Astrocyte (in vitro differentiated cells and primary cell): ENCODE data around the gene PAIP2. TPM values are rescaled to one million over a fixed set of nuclear protein-coding genes. Genes with fewer than 3 reads are reported as not detected.

Experiments
- DNase-seq: peaks from one replicate; pipeline ENCODE4 v3.0.0-alpha.2; 2010; ENCODE audit warnings: low read depth
- FAIRE-seq: peaks from 2 replicates; lab custom pipeline; 2011; peaks lifted over from hg19 to GRCh38; lab: Jason Lieb, UNC
- H2AFZ ChIP-seq: 2 replicates; pipeline ENCODE4 v1.6.0; 2012; ENCODE audit warnings: low read depth, low read length, inconsistent platforms
- H3K27ac ChIP-seq: 2 replicates; pipeline ENCODE4 v1.5.1; 2011; ENCODE audit warnings: low read depth, low read length, inconsistent platforms
- H3K27me3 ChIP-seq: 2 replicates; pipeline ENCODE4 v1.6.0; 2011; ENCODE audit warnings: low read length, inconsistent platforms; ENCODE audit not compliant: insufficient read depth
- H3K36me3 ChIP-seq: 2 replicates; pipeline ENCODE4 v1.5.1; 2011; ENCODE audit warnings: low read length, inconsistent platforms; ENCODE audit not compliant: insufficient read depth
- H3K4me1 ChIP-seq: 2 replicates; pipeline ENCODE4 v1.5.1; 2011; ENCODE audit warnings: low read length, inconsistent platforms; ENCODE audit not compliant: insufficient read depth
- H3K4me2 ChIP-seq: 2 replicates; pipeline ENCODE4 v1.6.0; 2012; ENCODE audit warnings: low read length, inconsistent platforms
- H3K4me3 ChIP-seq: 2 replicates; pipeline ENCODE4 v1.5.1; 2011; ENCODE audit warnings: low read depth, mild to moderate bottlenecking, low read length, inconsistent platforms; ENCODE audit not compliant: insufficient read depth
- H3K79me2 ChIP-seq: 2 replicates; pipeline ENCODE4 v1.6.0; 2012; ENCODE audit warnings: mild to moderate bottlenecking, low read length, inconsistent platforms; ENCODE audit not compliant: insufficient read depth
- H3K9ac ChIP-seq: 2 replicates; pipeline ENCODE4 v1.6.0; 2012; ENCODE audit warnings: mild to moderate bottlenecking, low read length, inconsistent platforms
- H3K9me3 ChIP-seq: 2 replicates; pipeline ENCODE4 v1.5.1; 2012; ENCODE audit warnings: low read depth, mild to moderate bottlenecking, low read length, inconsistent platforms; ENCODE audit not compliant: insufficient read depth
- H4K20me1 ChIP-seq: 2 replicates; pipeline ENCODE4 v1.6.0; 2012; ENCODE audit warnings: low read length, inconsistent platforms; ENCODE audit not compliant: insufficient read depth
- H3K27ac Mint-ChIP-seq: one replicate; pipeline ENCODE4 v1.8.0; 2021; ENCODE audit warnings: mild to moderate bottlenecking, mixed read lengths; ENCODE audit not compliant: unreplicated experiment
- H3K27me3 Mint-ChIP-seq: one replicate; pipeline ENCODE4 v1.8.0; 2021; ENCODE audit warnings: low read depth, mixed read lengths; ENCODE audit not compliant: unreplicated experiment
- H3K36me3 Mint-ChIP-seq: one replicate; pipeline ENCODE4 v1.8.0; 2021; ENCODE audit warnings: low read depth, mixed read lengths; ENCODE audit not compliant: unreplicated experiment
- H3K4me1 Mint-ChIP-seq: one replicate; pipeline ENCODE4 v1.8.0; 2021; ENCODE audit warnings: low read depth, mixed read lengths; ENCODE audit not compliant: unreplicated experiment
- H3K4me3 Mint-ChIP-seq: one replicate; pipeline ENCODE4 v1.8.0; 2021; ENCODE audit warnings: mild to moderate bottlenecking, moderate library complexity, mixed read lengths; ENCODE audit not compliant: unreplicated experiment
- H3K9me3 Mint-ChIP-seq: one replicate; pipeline ENCODE4 v1.8.0; 2021; ENCODE audit warnings: mild to moderate bottlenecking, mixed read lengths; ENCODE audit not compliant: unreplicated experiment
- EZH2 ChIP-seq: IDR thresholded peaks from 2 replicates; pipeline ENCODE4 v1.6.1; 2012; ENCODE audit warnings: mild to moderate bottlenecking, low read length, inconsistent platforms; ENCODE audit not compliant: insufficient read depth
- total RNA-seq: library from RNA; stranded (reverse); gene quantifications from 2 replicates; pipeline ENCODE4 v1.2.1, GENCODE V29; 2021
- TF ChIP-seq, protein P1 (sequence below): IDR thresholded peaks from 2 replicates; pipeline ENCODE4 v1.5.1; 2011; ENCODE audit warnings: low read depth, mild to moderate bottlenecking, inconsistent platforms, low read length, moderate library complexity; ENCODE audit not compliant: insufficient read depth

The PAIP2 gene
- total RNA-seq, 1 donor from 2014 or later: 75.3 TPM

- DNase-seq (no peak), FAIRE-seq (no peak)
- Histone ChIP-seq H3K4me2 (peak overlapping the region; percentile 25), H3K4me1 (peaks cover 11% of the 10 kb centered on the region), H3K4me3 (no peak overlapping the region), H3K27me3 (no peaks in the 10 kb centered on the region), H3K9me3 (no peaks in the 10 kb centered on the region), H3K79me2 (peaks cover 95% of the 10 kb centered on the region), H4K20me1 (peaks cover 86% of the 10 kb centered on the region), H3K27ac (no peak overlapping the region), H3K9ac (no peak overlapping the region), H3K36me3 (no peaks in the 10 kb centered on the region), H2AFZ (no peak overlapping the region)
- Mint-ChIP-seq H3K27ac (no peak overlapping the region), H3K27me3 (no peaks in the 10 kb centered on the region), H3K4me1 (peaks cover 40% of the 10 kb centered on the region), H3K36me3 (no peaks in the 10 kb centered on the region), H3K4me3 (peak overlapping the region; percentile 76), H3K9me3 (no peaks in the 10 kb centered on the region)
- TF ChIP-seq EZH2: no peak
- TF ChIP-seq, protein P1, sequence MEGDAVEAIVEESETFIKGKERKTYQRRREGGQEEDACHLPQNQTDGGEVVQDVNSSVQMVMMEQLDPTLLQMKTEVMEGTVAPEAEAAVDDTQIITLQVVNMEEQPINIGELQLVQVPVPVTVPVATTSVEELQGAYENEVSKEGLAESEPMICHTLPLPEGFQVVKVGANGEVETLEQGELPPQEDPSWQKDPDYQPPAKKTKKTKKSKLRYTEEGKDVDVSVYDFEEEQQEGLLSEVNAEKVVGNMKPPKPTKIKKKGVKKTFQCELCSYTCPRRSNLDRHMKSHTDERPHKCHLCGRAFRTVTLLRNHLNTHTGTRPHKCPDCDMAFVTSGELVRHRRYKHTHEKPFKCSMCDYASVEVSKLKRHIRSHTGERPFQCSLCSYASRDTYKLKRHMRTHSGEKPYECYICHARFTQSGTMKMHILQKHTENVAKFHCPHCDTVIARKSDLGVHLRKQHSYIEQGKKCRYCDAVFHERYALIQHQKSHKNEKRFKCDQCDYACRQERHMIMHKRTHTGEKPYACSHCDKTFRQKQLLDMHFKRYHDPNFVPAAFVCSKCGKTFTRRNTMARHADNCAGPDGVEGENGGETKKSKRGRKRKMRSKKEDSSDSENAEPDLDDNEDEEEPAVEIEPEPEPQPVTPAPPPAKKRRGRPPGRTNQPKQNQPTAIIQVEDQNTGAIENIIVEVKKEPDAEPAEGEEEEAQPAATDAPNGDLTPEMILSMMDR: no peak
These were observed 44.1 kb upstream of the PAIP2 start for GRCh38 chr5:139297439-139298133.

DNA sequence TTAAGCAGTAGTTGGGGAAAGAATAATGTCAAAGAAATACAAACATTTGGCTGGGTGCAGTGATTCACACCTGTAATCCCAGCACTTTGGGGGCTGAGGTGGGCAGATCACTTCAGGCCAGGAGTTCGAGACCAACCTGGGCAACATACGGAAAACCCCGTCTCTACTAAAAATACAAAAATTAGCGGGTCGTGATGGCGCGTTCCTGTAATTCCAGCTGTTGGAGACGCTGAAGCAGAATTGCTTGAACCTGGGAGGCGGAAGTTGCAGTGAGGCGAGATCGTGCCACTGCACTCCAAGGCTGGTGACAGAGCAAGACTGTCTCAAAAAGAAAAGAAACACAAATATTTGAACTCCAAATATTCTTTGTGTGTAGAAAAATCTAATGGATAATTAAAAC lies 43.4 kb upstream of the PAIP2 start:
- H3K36me3 Mint-ChIP-seq: no peaks in the 10 kb centered on the region
- peaks cover 11% of the 10 kb centered on the region for H3K4me1 ChIP-seq
- peak overlapping the region; percentile 25 for H3K4me2 ChIP-seq
- no peak overlapping the region for H3K27ac ChIP-seq
- H3K27ac Mint-ChIP-seq: no peak overlapping the region
- peaks cover 93% of the 10 kb centered on the region for H4K20me1 ChIP-seq
- no peak for DNase-seq
- no peaks in the 10 kb centered on the region for H3K27me3 Mint-ChIP-seq
- FAIRE-seq: no peak
- H3K36me3 ChIP-seq: no peaks in the 10 kb centered on the region
- no peak overlapping the region for H3K9ac ChIP-seq
- peaks cover 45% of the 10 kb centered on the region for H3K4me1 Mint-ChIP-seq
- H3K79me2 ChIP-seq: peaks cover 98% of the 10 kb centered on the region
- peak overlapping the region; percentile 17 for H3K4me3 Mint-ChIP-seq
- H3K27me3 ChIP-seq: no peaks in the 10 kb centered on the region
- no peaks in the 10 kb centered on the region for H3K9me3 Mint-ChIP-seq
- H2AFZ ChIP-seq: no peak overlapping the region
- TF ChIP-seq, protein P1: no peak
- no peak for TF ChIP-seq EZH2
- no peaks in the 10 kb centered on the region for H3K9me3 ChIP-seq
- no peak overlapping the region for H3K4me3 ChIP-seq

GRCh38 chr5:139299486-139299885 lies 42.2 kb upstream of the PAIP2 start:
- H3K4me3 Mint-ChIP-seq: peak overlapping the region; percentile 23
- H3K4me2 ChIP-seq: no peak overlapping the region
- no peaks in the 10 kb centered on the region for H3K36me3 ChIP-seq
- no peak for TF ChIP-seq EZH2
- TF ChIP-seq, protein P1: no peak
- H3K4me1 Mint-ChIP-seq: peaks cover 51% of the 10 kb centered on the region
- FAIRE-seq: no peak
- peaks cover 100% of the 10 kb centered on the region for H3K79me2 ChIP-seq
- peaks cover 100% of the 10 kb centered on the region for H4K20me1 ChIP-seq
- no peaks in the 10 kb centered on the region for H3K9me3 Mint-ChIP-seq
- H3K4me3 ChIP-seq: no peak overlapping the region
- H3K27ac ChIP-seq: no peak overlapping the region
- DNase-seq: no peak
- no peaks in the 10 kb centered on the region for H3K36me3 Mint-ChIP-seq
- peaks cover 11% of the 10 kb centered on the region for H3K4me1 ChIP-seq
- no peak overlapping the region for H3K9ac ChIP-seq
- no peaks in the 10 kb centered on the region for H3K27me3 Mint-ChIP-seq
- H3K27me3 ChIP-seq: no peaks in the 10 kb centered on the region
- H3K27ac Mint-ChIP-seq: no peak overlapping the region
- no peak overlapping the region for H2AFZ ChIP-seq
- H3K9me3 ChIP-seq: no peaks in the 10 kb centered on the region
